ENCODE measurements around the gene PTH2.

The PTH2 gene

GRCh38 chr19:49425178-49425577 lies 1.9 kb upstream of the PTH2 start, which contains the start of gene GFY:
GFY (plus strand) TSS chr19:49425388; CDS start chr19:49426431, 1,043 bp downstream.
- DNase-seq (ENCODE audit: low read depth) = no peak
- no peak within 1 kb of the TSS for H3K4me3 ChIP-seq (ENCODE audit: low read depth, low read length)
- no peak for TF ChIP-seq CTCF (IDR thresholded peaks at IDR 0.05; ENCODE audit: low read depth, low read length)
- no peak for TF ChIP-seq MYC (IDR thresholded peaks at IDR 0.05; ENCODE audit: low read depth, low read length)
- TF ChIP-seq POLR2A (IDR thresholded peaks at IDR 0.05; ENCODE audit: extremely low read depth, insufficient read length) = no peak
- no peak for TF ChIP-seq MAX (IDR thresholded peaks at IDR 0.05; ENCODE audit: low read depth, low read length)

GRCh38 chr19:49423985-49424303 lies 703 bp upstream of the PTH2 start:
- DNase-seq (ENCODE audit: low read depth) = no peak
- no peak overlapping the region for H3K4me3 ChIP-seq (ENCODE audit: low read depth, low read length)
- TF ChIP-seq MYC (IDR thresholded peaks at IDR 0.05; ENCODE audit: low read depth, low read length) = no peak
- no peak for TF ChIP-seq POLR2A (IDR thresholded peaks at IDR 0.05; ENCODE audit: extremely low read depth, insufficient read length)
- TF ChIP-seq MAX (IDR thresholded peaks at IDR 0.05; ENCODE audit: low read depth, low read length) = no peak
- no peak for TF ChIP-seq CTCF (IDR thresholded peaks at IDR 0.05; ENCODE audit: low read depth, low read length)

GRCh38 chr19:49422407-49423070 lies 702 bp downstream of the PTH2 start:
- peak; percentile 53 for TF ChIP-seq CTCF (IDR thresholded peaks at IDR 0.05; ENCODE audit: low read depth, low read length)
- no peak for TF ChIP-seq MYC (IDR thresholded peaks at IDR 0.05; ENCODE audit: low read depth, low read length)
- DNase-seq (ENCODE audit: low read depth) = peak; percentile 80
- H3K4me3 ChIP-seq (ENCODE audit: low read depth, low read length) = no peak overlapping the region

- no peak overlapping the region for H3K4me3 ChIP-seq (ENCODE audit: low read depth, low read length)
- TF ChIP-seq CTCF (IDR thresholded peaks at IDR 0.05; ENCODE audit: low read depth, low read length) (no peak), POLR2A (IDR thresholded peaks at IDR 0.05; ENCODE audit: extremely low read depth, insufficient read length) (no peak), MYC (IDR thresholded peaks at IDR 0.05; ENCODE audit: low read depth, low read length) (no peak), MAX (IDR thresholded peaks at IDR 0.05; ENCODE audit: low read depth, low read length) (no peak)
- no peak for DNase-seq (ENCODE audit: low read depth)
Measured at GRCh38 chr19:49421878-49422202, 1.4 kb downstream of the PTH2 start.

GRCh38 chr19:49421039-49421877 lies 2.0 kb downstream of the PTH2 start:
- DNase-seq (ENCODE audit: low read depth) = peak; percentile 79
- no peak for TF ChIP-seq MYC (IDR thresholded peaks at IDR 0.05; ENCODE audit: low read depth, low read length)
- no peak for TF ChIP-seq CTCF (IDR thresholded peaks at IDR 0.05; ENCODE audit: low read depth, low read length)
- TF ChIP-seq MAX (IDR thresholded peaks at IDR 0.05; ENCODE audit: low read depth, low read length) = no peak
- no peak for TF ChIP-seq POLR2A (IDR thresholded peaks at IDR 0.05; ENCODE audit: extremely low read depth, insufficient read length)

More at GRCh38 chr19:49421039-49421877, 2.0 kb downstream of the PTH2 start:
- H3K4me3 ChIP-seq (ENCODE audit: low read depth, low read length) = no peak overlapping the region
